ENCODE measurements around the gene DVL2.

DNA sequence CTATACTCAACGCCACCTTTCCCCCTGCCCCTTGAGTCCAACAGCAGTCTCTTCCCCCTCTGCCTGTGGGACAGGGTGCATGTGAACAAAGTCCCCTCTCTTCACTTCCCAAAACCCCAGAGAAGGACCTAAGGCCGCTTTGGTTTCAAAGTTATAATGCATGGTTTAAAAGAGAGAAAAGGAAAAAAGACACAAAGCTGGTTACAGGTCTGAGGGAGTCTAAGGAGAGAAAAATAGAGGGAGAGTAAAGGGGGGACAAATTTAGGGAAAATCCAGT, 9.1 kb upstream of the DVL2 start:
- TF ChIP-seq GATA3 (IDR thresholded peaks at IDR 0.05; ENCODE audit: low read depth, low read length) (no peak), GATA2 (IDR thresholded peaks at IDR 0.05; ENCODE audit: low read depth, low read length) (no peak)
